ENCODE measurements around the gene TLR8. TPM values are rescaled to one million over a fixed set of nuclear protein-coding genes. Genes with fewer than 3 reads are reported as not detected.

TLR8 gene
- total and polyA plus RNA-seq, 2 of the 4 experiments (the other 2 are of a cell fraction) = not detected

DNA sequence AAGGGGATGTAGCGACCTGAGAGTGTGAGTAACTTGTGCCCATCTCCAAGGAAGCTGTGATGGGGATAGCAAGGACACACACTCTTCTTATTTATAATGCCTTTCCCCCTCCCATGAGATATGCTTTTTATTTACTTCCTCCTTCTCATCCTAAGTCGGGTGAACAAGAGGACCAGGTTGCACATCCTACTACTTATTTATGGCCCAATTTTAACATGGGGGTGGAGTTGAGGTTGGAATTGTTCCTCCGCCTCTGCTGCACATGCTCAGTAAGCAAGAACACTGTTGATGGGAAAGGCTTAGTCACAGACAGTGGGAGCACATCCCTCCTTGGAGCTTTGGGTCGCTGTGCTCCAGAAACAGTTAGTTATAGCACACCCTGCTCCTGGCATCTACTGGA lies 15.2 kb upstream of the TLR8 start:
- no peak overlapping the region for H3K56ac ChIP-seq (ENCODE audit: extremely low read depth, insufficient read depth, low read length)
- H4K8ac ChIP-seq (ENCODE audit: low read depth in 2 of 2, low read length in 2 of 2) = no peak overlapping the region
- no TSS peak for BruUV-seq (replicated peaks)
- H2BK15ac ChIP-seq (ENCODE audit: low read depth, low read length) = no peak overlapping the region
- no peaks in the 10 kb centered on the region for H3K4me1 ChIP-seq (ENCODE audit: control insufficient read depth, insufficient read depth, low read length)
- no peaks in the 10 kb centered on the region; the same call in 1 of the 2 replicates for H3K27me3 ChIP-seq (ENCODE audit: control insufficient read depth, insufficient read depth, low read length)
- H3K14ac ChIP-seq (replicated peaks; ENCODE audit: low read depth, low read length) = no peak overlapping the region
- ATAC-seq (ENCODE audit: low read depth) = no peak
- no peaks in the 10 kb centered on the region for H3K36me3 ChIP-seq (ENCODE audit: control insufficient read depth, insufficient read depth, low read length)
- no peak overlapping the region for H4K5ac ChIP-seq (ENCODE audit: low read depth, low read length)
- no peak for TF ChIP-seq NFE2L2 (IDR thresholded peaks at IDR 0.05; ENCODE audit: low read depth, low read length)
- TF ChIP-seq, protein P1, sequence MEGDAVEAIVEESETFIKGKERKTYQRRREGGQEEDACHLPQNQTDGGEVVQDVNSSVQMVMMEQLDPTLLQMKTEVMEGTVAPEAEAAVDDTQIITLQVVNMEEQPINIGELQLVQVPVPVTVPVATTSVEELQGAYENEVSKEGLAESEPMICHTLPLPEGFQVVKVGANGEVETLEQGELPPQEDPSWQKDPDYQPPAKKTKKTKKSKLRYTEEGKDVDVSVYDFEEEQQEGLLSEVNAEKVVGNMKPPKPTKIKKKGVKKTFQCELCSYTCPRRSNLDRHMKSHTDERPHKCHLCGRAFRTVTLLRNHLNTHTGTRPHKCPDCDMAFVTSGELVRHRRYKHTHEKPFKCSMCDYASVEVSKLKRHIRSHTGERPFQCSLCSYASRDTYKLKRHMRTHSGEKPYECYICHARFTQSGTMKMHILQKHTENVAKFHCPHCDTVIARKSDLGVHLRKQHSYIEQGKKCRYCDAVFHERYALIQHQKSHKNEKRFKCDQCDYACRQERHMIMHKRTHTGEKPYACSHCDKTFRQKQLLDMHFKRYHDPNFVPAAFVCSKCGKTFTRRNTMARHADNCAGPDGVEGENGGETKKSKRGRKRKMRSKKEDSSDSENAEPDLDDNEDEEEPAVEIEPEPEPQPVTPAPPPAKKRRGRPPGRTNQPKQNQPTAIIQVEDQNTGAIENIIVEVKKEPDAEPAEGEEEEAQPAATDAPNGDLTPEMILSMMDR (conservative IDR thresholded peaks at IDR 0.05; ENCODE audit: low read depth, low read length) = no peak
- TF ChIP-seq MXI1 (IDR thresholded peaks at IDR 0.05; ENCODE audit: borderline replicate concordance, low read depth, low read length) = no peak
- no peak for TF ChIP-seq MAFK (IDR thresholded peaks at IDR 0.05; ENCODE audit: low read depth, low read length)
- TF ChIP-seq CEBPB (IDR thresholded peaks at IDR 0.05; ENCODE audit: low read depth, low read length) = no peak
- TF ChIP-seq, protein P2, sequence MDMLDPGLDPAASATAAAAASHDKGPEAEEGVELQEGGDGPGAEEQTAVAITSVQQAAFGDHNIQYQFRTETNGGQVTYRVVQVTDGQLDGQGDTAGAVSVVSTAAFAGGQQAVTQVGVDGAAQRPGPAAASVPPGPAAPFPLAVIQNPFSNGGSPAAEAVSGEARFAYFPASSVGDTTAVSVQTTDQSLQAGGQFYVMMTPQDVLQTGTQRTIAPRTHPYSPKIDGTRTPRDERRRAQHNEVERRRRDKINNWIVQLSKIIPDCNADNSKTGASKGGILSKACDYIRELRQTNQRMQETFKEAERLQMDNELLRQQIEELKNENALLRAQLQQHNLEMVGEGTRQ (IDR thresholded peaks at IDR 0.05; ENCODE audit: low read depth, low read length) = no peak
- no peak for TF ChIP-seq RFX5 (IDR thresholded peaks at IDR 0.05; ENCODE audit: low read depth, low read length)
- TF ChIP-seq FOS (IDR thresholded peaks at IDR 0.05; ENCODE audit: low read depth, low read length) = no peak
- no CpG with 5 or more reads among the region's 4 CpGs for WGBS, 2 experiments (ENCODE audit: extremely low coverage in 2 of 2, insufficient read length in 1 of 2)
- H3K18ac ChIP-seq (ENCODE audit: low read depth, low read length) = no peak overlapping the region
- H3K9me1 ChIP-seq (ENCODE audit: insufficient read depth, low read length) = no peaks in the 10 kb centered on the region
- no peaks in the 10 kb centered on the region for H4K20me1 ChIP-seq (ENCODE audit: insufficient read depth, low read length)
- H3K79me1 ChIP-seq (ENCODE audit: low read depth in 1 of 2, low read length in 2 of 2) = no peaks in the 10 kb centered on the region
- in situ Hi-C loops (cut with MboI; ENCODE audit: low sequenced_read_pairs) = no loop called here
- no peak overlapping the region for H2AFZ ChIP-seq (replicated peaks; ENCODE audit: low read length, poor library complexity)
- H3K4me3 ChIP-seq (ENCODE audit: insufficient read depth, low read depth, low read length) = no peak overlapping the region
- dilution Hi-C loops (cut with HindIII; ENCODE audit: low sequenced_read_pairs, unreplicated experiment) = no loop called here
- H3K23ac ChIP-seq (ENCODE audit: low read depth, low read length) = no peak overlapping the region
- H3K9ac ChIP-seq (ENCODE audit: low read depth, low read length) = no peak overlapping the region
- intact Hi-C loops (cut with micrococcal nuclease) = no loop called here
- no peak overlapping the region for H3K4ac ChIP-seq (ENCODE audit: low read depth, low read length)
- no peak overlapping the region for H2AK9ac ChIP-seq (replicated peaks; ENCODE audit: low read depth, low read length, poor library complexity)
- H2BK20ac ChIP-seq (ENCODE audit: low read depth, low read length) = no peak overlapping the region
- CTCF ChIA-PET = no interaction called here
- H3K27ac ChIP-seq (ENCODE audit: insufficient read depth, low read length) = no peak overlapping the region
- no peaks in the 10 kb centered on the region for H3K9me3 ChIP-seq (ENCODE audit: control insufficient read depth, insufficient read depth, low read length)
- no peak overlapping the region for H2BK120ac ChIP-seq (ENCODE audit: low read depth, low read length)
- H4K91ac ChIP-seq (ENCODE audit: insufficient read depth, low read depth, low read length) = no peak overlapping the region
- H2BK5ac ChIP-seq (ENCODE audit: low read depth, low read length, poor library complexity, severe bottlenecking) = no peak overlapping the region
- H2AK5ac ChIP-seq (ENCODE audit: low read depth, low read length) = no peak overlapping the region
- POLR2A ChIA-PET (ENCODE audit: unreplicated experiment) = no interaction called here
- DNase-seq = no peak
- no peak overlapping the region for H3K4me2 ChIP-seq (ENCODE audit: low read depth, low read length)

All from IMR-90 (cell line).